Non-pigmented ciliary epithelial cell (primary cell): Measurements from ENCODE around the gene NFS1.
"Not testable (repeated sequence)": the region's sequence is repeated elsewhere in the genome, so short reads cannot be mapped to it uniquely, and the experiment has no call there.

Experiments
- DNase-seq: peaks from one replicate; pipeline ENCODE4 v3.0.0-alpha.2; 2010; ENCODE audit warnings: low read depth

The NFS1 gene

GRCh38 chr20:35699127-35699956 lies at the start of gene NFS1, which contains the start of gene ROMO1:
NFS1 (minus strand) TSS chr20:35699352; CDS start chr20:35699288, 64 bp downstream.
ROMO1 (plus strand) TSS chr20:35699405; CDS start chr20:35699633, 228 bp downstream.
- no peak for DNase-seq

GRCh38 chr20:35744492-35744841 lies 45.3 kb upstream of the NFS1 start:
- DNase-seq: not testable (repeated sequence)

GRCh38 chr20:35743693-35744491 lies 44.7 kb upstream of the NFS1 start:
- no peak for DNase-seq

DNA sequence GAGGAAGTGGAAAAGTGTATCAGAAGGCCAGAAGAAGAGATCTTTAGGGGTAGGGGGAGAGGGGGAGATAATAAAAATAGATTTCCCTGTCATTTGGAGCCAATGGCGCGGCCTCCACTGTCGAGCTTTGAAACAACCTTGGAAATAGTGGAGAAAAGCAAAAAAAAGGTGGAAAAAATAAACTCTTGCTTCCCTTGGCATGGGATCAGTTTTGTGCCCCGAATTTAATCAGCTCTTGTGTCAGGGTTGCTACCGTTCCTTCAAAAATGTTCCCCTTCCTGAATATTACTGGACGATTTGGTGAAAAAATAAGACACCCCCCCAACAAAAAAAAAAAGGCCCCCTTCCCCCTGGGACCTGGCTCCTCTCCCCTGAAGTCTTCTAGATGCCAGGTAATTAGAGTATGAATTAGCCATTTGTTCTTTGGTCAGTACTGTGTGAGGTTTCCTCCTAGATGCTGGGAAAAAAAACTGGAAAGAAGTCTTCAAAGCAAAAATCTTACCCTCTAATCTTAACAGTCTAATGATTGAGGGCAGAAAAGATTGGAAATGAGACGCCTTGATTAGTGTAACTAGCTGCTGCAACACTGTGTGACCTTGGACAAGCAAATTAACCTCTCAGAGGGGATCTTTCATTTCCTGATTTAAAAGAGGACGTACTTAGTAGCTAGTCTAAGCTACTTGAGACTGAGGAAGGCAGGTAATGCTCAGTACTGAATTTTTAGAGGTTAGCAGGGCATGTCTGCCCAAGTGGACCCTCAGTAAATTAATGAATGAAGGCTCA lies 43.8 kb upstream of the NFS1 start:
- DNase-seq: no peak

GRCh38 chr20:35741892-35742740 lies 43.0 kb upstream of the NFS1 start, which contains the start of gene RBM39:
RBM39 (minus strand) TSS chr20:35742260; CDS start chr20:35740874, 1,386 bp downstream.
- DNase-seq: peak; percentile 100

- DNase-seq: no peak
Observed at GRCh38 chr20:35739294-35740163, 40.4 kb upstream of the NFS1 start.

DNA sequence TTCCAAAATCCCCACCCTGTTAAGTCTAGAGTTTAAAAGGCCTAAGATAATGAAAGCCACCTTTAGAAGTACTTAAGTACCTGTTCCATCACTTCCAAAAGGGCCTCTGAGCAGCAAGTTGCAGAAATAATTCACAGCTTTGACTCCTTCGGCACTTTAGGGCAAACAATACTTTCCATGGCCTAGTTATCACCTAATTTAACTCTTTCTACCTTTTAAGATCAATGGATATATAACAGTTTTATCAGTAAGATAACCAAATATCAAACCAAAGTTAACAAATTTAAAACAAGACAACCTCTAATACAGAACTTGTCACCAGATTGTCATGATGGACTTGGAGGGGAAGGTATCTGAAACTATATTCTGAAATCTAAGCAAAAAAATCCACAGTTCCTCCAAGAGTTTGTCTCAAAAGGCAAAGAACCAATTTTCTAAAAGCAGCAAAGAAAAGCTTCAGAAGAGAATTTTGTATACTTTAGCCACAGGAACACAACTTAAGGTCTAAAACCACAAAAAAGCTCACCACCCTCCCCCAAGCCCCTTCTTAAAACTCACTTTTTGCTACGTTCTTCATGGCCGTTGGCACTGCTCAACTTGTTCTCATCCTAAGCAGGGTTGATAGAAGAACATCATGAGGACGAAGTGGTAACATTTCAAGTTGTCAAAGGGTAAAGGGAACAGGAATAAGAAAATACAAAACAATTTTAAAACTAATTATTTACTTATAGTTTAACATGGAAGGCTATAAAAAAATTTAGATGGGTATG lies 39.4 kb upstream of the NFS1 start:
- no peak for DNase-seq

GRCh38 chr20:35737865-35738333 lies 38.7 kb upstream of the NFS1 start:
- no peak for DNase-seq

DNA sequence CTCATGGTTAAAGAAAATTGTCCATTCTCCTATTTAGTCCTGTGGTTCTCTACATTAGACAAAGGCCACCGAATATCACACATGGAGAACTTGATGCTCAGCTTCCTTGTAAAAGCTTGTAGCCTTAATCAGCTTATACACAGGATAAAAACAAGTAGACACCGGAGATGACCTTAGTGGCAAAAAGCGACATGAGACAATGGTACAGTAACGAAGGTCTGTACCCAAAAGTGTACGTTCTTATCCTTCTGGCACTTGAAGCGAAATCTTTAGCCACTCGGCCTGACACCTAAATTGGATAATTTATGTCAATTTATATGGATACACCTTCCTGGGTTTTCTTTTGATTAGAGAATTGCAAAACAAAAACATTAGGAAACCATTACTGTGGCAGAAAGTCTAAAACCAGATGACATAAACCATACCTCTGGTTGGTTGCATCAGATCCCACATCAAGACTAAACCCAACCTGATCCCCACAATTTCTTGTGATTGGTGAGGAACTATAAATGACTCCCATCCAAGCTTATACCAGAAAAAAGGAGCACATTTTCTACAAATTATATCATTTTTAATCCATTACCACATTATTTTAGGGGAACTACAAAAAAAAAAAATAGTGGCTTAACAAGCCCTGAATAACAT lies 36.8 kb upstream of the NFS1 start:
- DNase-seq: no peak

- DNase-seq: no peak
Observed at GRCh38 chr20:35734777-35735649, 35.9 kb upstream of the NFS1 start.

DNA sequence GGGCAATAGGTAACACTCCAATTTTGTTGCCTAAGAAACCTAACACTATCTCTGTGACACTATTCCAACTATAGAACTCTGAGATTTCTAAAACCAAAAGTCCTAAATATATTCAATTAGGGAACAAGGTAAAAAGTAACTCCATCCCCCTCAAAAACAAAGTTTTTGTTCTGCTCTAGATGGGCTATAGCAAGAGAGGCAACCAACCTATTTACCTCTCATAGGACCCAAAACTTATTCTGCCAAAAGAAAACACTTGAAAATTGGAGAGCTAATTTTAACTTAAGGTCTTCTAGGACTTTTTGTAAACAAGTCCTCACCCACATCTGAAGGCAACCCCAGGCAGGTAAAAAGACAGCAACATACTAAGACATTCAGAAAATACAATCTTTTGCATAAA lies 35.2 kb upstream of the NFS1 start:
- no peak for DNase-seq

DNA sequence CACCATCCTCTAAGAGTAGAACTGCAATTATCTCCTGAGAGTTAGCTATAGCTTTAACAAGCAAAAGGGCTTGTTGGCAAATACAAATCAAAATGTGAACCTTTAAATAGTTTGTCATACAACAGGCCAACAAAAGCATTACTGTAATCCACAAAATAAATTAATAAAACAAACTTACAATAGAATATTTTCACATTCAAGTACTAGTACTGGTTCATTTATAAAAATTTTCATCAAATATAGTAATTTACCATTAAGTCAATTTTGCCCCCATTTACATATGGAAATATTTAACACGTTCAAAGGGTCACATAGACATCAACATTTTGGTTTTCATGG lies 33.5 kb upstream of the NFS1 start:
- no peak for DNase-seq

- DNase-seq: no peak
Observed at GRCh38 chr20:35731862-35732643, 32.9 kb upstream of the NFS1 start.

DNA sequence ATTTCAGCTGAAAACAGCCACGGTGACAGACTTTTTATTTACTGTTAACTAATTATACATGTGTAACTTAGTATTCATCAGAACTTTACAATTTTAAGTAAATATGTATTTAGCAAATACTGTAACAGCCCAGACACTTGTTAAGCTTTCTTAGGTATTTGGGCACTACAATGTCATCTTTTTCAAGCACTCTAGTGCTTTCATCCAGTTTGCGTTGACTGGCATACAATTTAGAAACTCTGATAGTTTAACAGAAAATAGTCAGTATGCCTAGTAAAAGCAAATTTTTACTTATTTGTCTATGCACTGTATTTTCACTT lies 32.3 kb upstream of the NFS1 start:
- DNase-seq: no peak

DNA sequence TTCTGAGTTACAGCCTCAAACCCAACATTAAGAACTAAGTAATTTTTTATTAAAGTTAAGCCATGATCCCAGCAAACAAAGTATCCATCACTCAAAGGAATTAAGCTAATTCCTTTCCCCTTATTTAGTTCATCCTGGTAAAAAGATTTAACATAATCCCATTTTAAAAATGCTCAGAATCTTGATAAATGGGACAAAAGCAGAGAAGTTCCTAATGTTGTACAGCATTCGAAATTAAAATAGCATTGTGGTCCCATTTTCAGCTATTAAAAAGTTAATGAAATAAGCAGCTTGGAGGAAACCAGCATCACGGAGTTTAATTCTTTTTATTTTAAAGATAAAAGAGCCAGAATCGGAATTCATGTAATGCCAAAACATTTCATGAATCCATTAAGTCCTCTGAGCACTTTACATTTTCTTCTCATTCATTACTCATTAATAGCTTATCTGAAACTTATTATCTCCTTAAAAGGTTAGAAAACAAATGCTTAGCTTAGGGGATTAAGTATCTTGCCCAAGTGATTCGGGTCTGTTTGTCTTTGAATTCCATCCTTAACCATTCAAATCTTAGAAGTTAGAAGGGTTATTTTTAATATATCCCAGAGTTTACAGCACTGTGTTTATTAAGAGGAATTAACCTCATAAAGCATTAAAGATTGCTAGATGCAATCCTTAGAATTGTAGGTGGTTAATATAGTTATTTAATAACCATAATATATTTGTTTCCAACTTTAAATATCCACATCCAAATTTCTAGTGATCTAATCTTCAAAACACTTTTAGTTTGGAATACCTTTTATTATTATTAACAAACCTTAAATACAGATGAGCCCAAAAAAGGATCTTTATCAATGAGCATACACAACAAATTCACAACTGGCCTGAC lies 31.7 kb upstream of the NFS1 start:
- DNase-seq: no peak

DNA sequence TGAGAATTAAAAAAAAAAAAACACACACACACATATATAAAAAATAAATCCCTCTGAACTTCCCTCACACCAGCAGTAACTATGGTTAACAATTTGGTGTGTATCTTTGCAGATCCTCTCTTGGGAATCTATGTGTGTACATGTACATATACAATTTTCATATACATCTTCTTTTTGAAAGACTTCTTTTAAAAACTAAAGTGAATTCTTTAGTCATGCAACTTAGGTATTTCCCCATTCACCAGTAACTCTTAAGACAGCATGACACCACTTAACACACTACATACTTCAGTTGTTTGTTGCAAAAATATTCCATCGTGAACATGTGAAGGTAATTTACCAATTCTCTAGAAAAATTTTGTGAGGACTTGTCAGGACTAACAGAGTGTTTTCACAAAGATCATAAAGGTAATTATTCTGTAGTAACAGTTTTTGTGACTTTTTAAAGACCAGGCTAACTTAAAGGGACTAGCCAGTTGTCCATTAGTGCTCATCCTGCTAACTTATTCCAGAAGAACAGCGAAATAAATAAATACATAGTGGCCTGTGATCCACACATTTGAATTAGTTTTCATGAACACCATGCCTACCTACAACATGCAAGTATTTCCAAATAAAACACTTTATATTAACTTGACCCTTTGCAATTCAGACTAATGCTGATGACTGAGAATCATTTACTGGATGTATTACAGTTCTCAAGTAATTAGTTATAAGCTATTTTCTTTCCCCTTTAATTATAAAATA lies 30.9 kb upstream of the NFS1 start:
- DNase-seq: no peak
